Endothelial cell of umbilical vein (primary cell): ENCODE results near the gene RMND5B.

ENCODE experiments used
- EZH2 ChIP-seq: IDR thresholded peaks from 2 replicates; pipeline ENCODE4 v1.6.1; 2012; ENCODE audit warnings: borderline replicate concordance, low read depth, mild to moderate bottlenecking, moderate library complexity, low read length, inconsistent platforms; ENCODE audit not compliant: severe bottlenecking
- TF ChIP-seq, protein P1 (sequence below), 2 donors: IDR thresholded peaks; 1 replicate in 1 of 2; 2 replicates in 1 of 2; pipeline ENCODE4 v1.5.1; 2011; ENCODE audit warnings: low read length in 2 of 2, mild to moderate bottlenecking in 2 of 2, moderate library complexity in 2 of 2, control low read depth in 1 of 2, inconsistent platforms in 1 of 2, low read depth in 1 of 2; ENCODE audit not compliant: insufficient read depth in 1 of 2; ENCODE audit errors: extremely low read depth in 1 of 2

DNA sequence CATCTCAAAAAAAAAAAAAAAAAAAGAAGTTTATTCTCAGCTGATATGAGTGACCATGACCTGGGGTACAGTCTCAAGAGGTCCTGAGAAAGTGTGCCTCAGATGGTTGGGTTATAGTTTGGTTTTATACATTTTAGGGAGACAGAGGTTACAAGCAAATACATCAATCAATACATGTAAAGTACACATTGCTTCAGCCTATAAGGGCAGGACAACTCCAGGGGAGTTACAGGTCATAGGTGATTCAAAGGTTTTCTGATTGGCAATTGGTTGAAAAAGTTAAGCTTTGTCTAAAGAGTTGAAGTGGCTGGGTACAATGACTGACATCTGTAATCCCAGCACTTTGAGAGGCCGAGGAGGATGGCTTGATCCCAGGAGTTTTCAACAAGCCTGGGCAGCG, 58.6 kb downstream of the RMND5B start:
- TF ChIP-seq, protein P1, sequence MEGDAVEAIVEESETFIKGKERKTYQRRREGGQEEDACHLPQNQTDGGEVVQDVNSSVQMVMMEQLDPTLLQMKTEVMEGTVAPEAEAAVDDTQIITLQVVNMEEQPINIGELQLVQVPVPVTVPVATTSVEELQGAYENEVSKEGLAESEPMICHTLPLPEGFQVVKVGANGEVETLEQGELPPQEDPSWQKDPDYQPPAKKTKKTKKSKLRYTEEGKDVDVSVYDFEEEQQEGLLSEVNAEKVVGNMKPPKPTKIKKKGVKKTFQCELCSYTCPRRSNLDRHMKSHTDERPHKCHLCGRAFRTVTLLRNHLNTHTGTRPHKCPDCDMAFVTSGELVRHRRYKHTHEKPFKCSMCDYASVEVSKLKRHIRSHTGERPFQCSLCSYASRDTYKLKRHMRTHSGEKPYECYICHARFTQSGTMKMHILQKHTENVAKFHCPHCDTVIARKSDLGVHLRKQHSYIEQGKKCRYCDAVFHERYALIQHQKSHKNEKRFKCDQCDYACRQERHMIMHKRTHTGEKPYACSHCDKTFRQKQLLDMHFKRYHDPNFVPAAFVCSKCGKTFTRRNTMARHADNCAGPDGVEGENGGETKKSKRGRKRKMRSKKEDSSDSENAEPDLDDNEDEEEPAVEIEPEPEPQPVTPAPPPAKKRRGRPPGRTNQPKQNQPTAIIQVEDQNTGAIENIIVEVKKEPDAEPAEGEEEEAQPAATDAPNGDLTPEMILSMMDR (IDR thresholded peaks at IDR 0.05; ENCODE audit: extremely low read depth in 1 of 2, insufficient read depth in 1 of 2, low read depth in 1 of 2, low read length in 2 of 2) = no peak
- TF ChIP-seq EZH2 = no peak
